ENCODE results near the gene ATP11B. TPM values are rescaled to one million over a fixed set of nuclear protein-coding genes. Genes with fewer than 3 reads are reported as not detected.

Gene ATP11B
- total and polyA plus RNA-seq, 2 of the 8 experiments (the other 6 are each of a cell fraction or from before 2014, with no cell fraction given): 5.1 to 26.5 TPM

DNA sequence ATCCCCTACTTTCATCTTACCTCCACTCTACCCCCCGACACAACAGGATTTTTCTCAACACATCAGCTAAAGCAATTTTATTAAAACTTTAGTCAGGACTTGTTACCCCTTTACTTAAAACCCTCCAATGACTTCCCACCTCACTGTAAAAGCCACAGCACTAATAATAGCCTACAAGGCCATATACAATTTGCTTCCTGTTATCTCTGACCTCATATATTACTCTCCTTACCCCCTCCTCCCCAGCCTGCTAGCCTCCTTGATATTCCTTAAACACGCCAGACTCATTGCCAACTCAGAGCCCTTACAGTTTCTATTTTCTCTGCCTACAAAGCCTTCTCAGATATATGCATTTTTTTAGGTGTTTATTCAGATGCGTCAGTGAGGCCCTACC is 132.6 kb downstream of the ATP11B start:
- Histone ChIP-seq H2BK5ac (ENCODE audit: low read depth, low read length) (no peak overlapping the region), H2BK12ac (ENCODE audit: low read depth, low read length) (no peak overlapping the region), H3K18ac (ENCODE audit: extremely low read depth, low read length) (no peak overlapping the region), H2AFZ (ENCODE audit: low read length) (no peak overlapping the region), H2BK120ac (replicated peaks; ENCODE audit: low read depth, low read length) (no peak overlapping the region), H3K23ac (ENCODE audit: insufficient read length) (no peak overlapping the region), H3K4ac (replicated peaks; ENCODE audit: insufficient read length, low read depth, low read length) (no peak overlapping the region), H4K5ac (ENCODE audit: insufficient read length, low read depth, low read length) (no peak overlapping the region), H3K23me2 (ENCODE audit: low read depth, low read length) (peaks cover 3% of the 10 kb centered on the region; the same call in 1 of the 2 replicates), H3K56ac (replicated peaks; ENCODE audit: insufficient read length, low read depth, low read length) (no peak overlapping the region), H3K14ac (ENCODE audit: insufficient read length) (no peak overlapping the region), H2BK15ac (ENCODE audit: low read length) (no peak overlapping the region), H3K79me1 (ENCODE audit: low read depth, low read length) (no peaks in the 10 kb centered on the region), H3K4me2 (ENCODE audit: insufficient read depth in 1 of 2, low read depth in 2 of 2, low read length in 2 of 2) (no peak overlapping the region), H3K27ac (ENCODE audit: low read depth, low read length) (no peak overlapping the region), H3K4me3 (ENCODE audit: extremely low read depth in 1 of 4, insufficient read depth in 2 of 4, low read depth in 3 of 4, low read length in 4 of 4) (no peak overlapping the region), H3K79me2 (ENCODE audit: control insufficient read depth in 1 of 2, insufficient read depth in 2 of 2, low read length in 2 of 2) (no peaks in the 10 kb centered on the region), H3K9me3 (ENCODE audit: insufficient read depth in 2 of 2, low read depth in 1 of 2, low read length in 1 of 2) (no peaks in the 10 kb centered on the region), H3K9ac (replicated peaks in 1 of 4; ENCODE audit: extremely low read depth in 1 of 4, low read depth in 3 of 4, low read length in 3 of 4) (no peak overlapping the region), H2AK5ac (ENCODE audit: low read depth, low read length) (no peak overlapping the region), H3K27me3 (replicated peaks in 1 of 4; ENCODE audit: control insufficient read depth in 3 of 4, extremely low read depth in 1 of 4, insufficient read depth in 3 of 4, low read length in 3 of 4) (no peaks in the 10 kb centered on the region), H4K8ac (ENCODE audit: extremely low read depth, insufficient read depth, low read length) (no peak overlapping the region), H4K20me1 (replicated peaks in 1 of 2; ENCODE audit: control insufficient read depth in 1 of 2, insufficient read depth in 2 of 2, low read length in 2 of 2) (no peaks in the 10 kb centered on the region), H3K36me3 (ENCODE audit: control insufficient read depth in 2 of 4, insufficient read depth in 4 of 4, low read length in 3 of 4) (no peaks in the 10 kb centered on the region), H2BK20ac (ENCODE audit: low read length) (no peak overlapping the region), H3K4me1 (replicated peaks in 1 of 4; ENCODE audit: control insufficient read depth in 3 of 4, insufficient read depth in 4 of 4, low read length in 3 of 4) (no peaks in the 10 kb centered on the region), H4K91ac (replicated peaks; ENCODE audit: insufficient read length, low read length) (no peak overlapping the region)
- 89% methylated on average over 3 of the region's 3 CpGs; no CpG with 5 or more reads in 1 of the 2 experiments for WGBS, 2 experiments (ENCODE audit: extremely low coverage in 1 of 2, insufficient coverage in 1 of 2, insufficient read length in 1 of 2, insufficient replicate concordance in 2 of 2, low coverage in 1 of 2, low lambda C conversion rate in 2 of 2, missing lambda C conversion rate in 1 of 2)
- no peak for DNase-seq (ENCODE audit: low read depth in 1 of 2, low spot score in 2 of 2)
- CTCF ChIA-PET (ENCODE audit: partially characterized antibody): no interaction called here
- no peak for FAIRE-seq
- POLR2A ChIA-PET (ENCODE audit: partially characterized antibody): no interaction called here
- TF ChIP-seq YY1 (IDR thresholded peaks at IDR 0.05; ENCODE audit: low read depth, low read length) (no peak), RBBP5 (IDR thresholded peaks at IDR 0.05; ENCODE audit: borderline replicate concordance, low read depth, low read length) (no peak), ZNF274 (IDR thresholded peaks at IDR 0.05; ENCODE audit: borderline replicate concordance, extremely low read depth, low read length) (no peak), SP1 (IDR thresholded peaks at IDR 0.05; ENCODE audit: low read depth, low read length) (no peak), EP300 (IDR thresholded peaks at IDR 0.05; ENCODE audit: borderline replicate concordance in 1 of 2, low read depth in 2 of 2, low read length in 2 of 2) (no peak), ASH2L (IDR thresholded peaks at IDR 0.05; ENCODE audit: low read length) (no peak), KDM4A (IDR thresholded peaks at IDR 0.05; ENCODE audit: low read depth, low read length, severe bottlenecking) (no peak), KDM1A (IDR thresholded peaks at IDR 0.05; ENCODE audit: borderline replicate concordance, low read length) (no peak), RXRA (IDR thresholded peaks at IDR 0.05; ENCODE audit: insufficient read depth, low read depth, low read length) (no peak), SP2 (IDR thresholded peaks at IDR 0.05; ENCODE audit: low read length) (no peak), PHF8 (conservative IDR thresholded peaks at IDR 0.05; ENCODE audit: low read depth, low read length) (no peak), SP4 (IDR thresholded peaks at IDR 0.05; ENCODE audit: low read length) (no peak), NRF1 (IDR thresholded peaks at IDR 0.05; ENCODE audit: low read depth, low read length) (no peak), RAD21 (IDR thresholded peaks at IDR 0.05 in 1 of 2, conservative IDR thresholded peaks at IDR 0.05 in 1 of 2; ENCODE audit: low read depth in 2 of 2, low read length in 2 of 2) (no peak), TAF1 (IDR thresholded peaks at IDR 0.05; ENCODE audit: low read depth, low read length) (no peak), SRF (IDR thresholded peaks at IDR 0.05; ENCODE audit: low read depth, low read length) (no peak)

All from H1 (cell line).